Vagina (tissue), 2 donors: ENCODE data around the gene PIGN.

Experiments
- POLR2A ChIP-seq, 2 donors: fragments of 450-650 bp; IDR thresholded peaks; one replicate each; pipeline ENCODE4 v1.6.1; 2017; ENCODE audit warnings: antibody characterized with exemption in 2 of 2, mild to moderate bottlenecking in 2 of 2, moderate library complexity in 2 of 2
- TF ChIP-seq, protein P1 (sequence below), 3 experiments: fragments of 450-650 bp in 2 of 3; fragments of 200-600 bp in 1 of 3; sonication (generic) in 1 of 3; IDR thresholded peaks; one replicate each; pipeline ENCODE4 v1.5.1; 2017 to 2019; ENCODE audit warnings: antibody characterized with exemption in 3 of 3, mild to moderate bottlenecking in 2 of 3, moderate library complexity in 2 of 3

GRCh38 chr18:62071071-62071470 lies 115.8 kb downstream of the PIGN start:
- TF ChIP-seq, protein P1, sequence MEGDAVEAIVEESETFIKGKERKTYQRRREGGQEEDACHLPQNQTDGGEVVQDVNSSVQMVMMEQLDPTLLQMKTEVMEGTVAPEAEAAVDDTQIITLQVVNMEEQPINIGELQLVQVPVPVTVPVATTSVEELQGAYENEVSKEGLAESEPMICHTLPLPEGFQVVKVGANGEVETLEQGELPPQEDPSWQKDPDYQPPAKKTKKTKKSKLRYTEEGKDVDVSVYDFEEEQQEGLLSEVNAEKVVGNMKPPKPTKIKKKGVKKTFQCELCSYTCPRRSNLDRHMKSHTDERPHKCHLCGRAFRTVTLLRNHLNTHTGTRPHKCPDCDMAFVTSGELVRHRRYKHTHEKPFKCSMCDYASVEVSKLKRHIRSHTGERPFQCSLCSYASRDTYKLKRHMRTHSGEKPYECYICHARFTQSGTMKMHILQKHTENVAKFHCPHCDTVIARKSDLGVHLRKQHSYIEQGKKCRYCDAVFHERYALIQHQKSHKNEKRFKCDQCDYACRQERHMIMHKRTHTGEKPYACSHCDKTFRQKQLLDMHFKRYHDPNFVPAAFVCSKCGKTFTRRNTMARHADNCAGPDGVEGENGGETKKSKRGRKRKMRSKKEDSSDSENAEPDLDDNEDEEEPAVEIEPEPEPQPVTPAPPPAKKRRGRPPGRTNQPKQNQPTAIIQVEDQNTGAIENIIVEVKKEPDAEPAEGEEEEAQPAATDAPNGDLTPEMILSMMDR (IDR thresholded peaks at IDR 0.05): no peak
- no peak for TF ChIP-seq POLR2A (IDR thresholded peaks at IDR 0.05)
